ENCODE data around the gene PET100. TPM values are rescaled to one million over a fixed set of nuclear protein-coding genes. Genes with fewer than 3 reads are reported as not detected.

The PET100 gene
- total and polyA plus RNA-seq, 2 experiments from 2014 or later: 8.6 to 636 TPM

GRCh38 chr19:7670790-7671189 is 41.2 kb downstream of the PET100 start:
- Mint-ChIP-seq H3K27me3 (ENCODE audit: insufficient read depth, low read depth, poor library complexity) (peaks cover 37% of the 10 kb centered on the region), H3K4me1 (peaks cover 8% of the 10 kb centered on the region; the same call in 2 of the 3 replicates), H3K9me3 (peaks cover 9% of the 10 kb centered on the region), H3K27ac (no peak overlapping the region), H3K4me3 (peak overlapping the region; percentile 89), H3K36me3 (ENCODE audit: low read depth) (no peaks in the 10 kb centered on the region)
- peak; percentile 17; the same call in 2 of the 3 replicates for ATAC-seq
- H3K27me3 ChIP-seq (ENCODE audit: insufficient read depth): peaks cover 48% of the 10 kb centered on the region
- no peaks in the 10 kb centered on the region for H3F3A ChIP-seq (replicated peaks; ENCODE audit: low read depth)
- no peaks in the 10 kb centered on the region for H3K36me3 ChIP-seq (ENCODE audit: insufficient read depth)
- DNase-seq (ENCODE audit: low spot score): peak; percentile 45
- peak overlapping the region; percentile 100 for H2AFZ ChIP-seq
- no peaks in the 10 kb centered on the region for H3K9me2 ChIP-seq (ENCODE audit: insufficient read depth)
- H3K4me3 ChIP-seq: peak overlapping the region; percentile 79
- TF ChIP-seq CREB1 (CRISPR knock-in tag; IDR thresholded peaks at IDR 0.05; ENCODE audit: low read depth) (peak; percentile 79), CTCF (conservative IDR thresholded peaks at IDR 0.05; ENCODE audit: low read depth in 2 of 2) (no peak)
- no peaks in the 10 kb centered on the region for H3K79me2 ChIP-seq (replicated peaks; ENCODE audit: insufficient read depth)
- H3K4me2 ChIP-seq: peak overlapping the region; percentile 92
- H3K4me1 ChIP-seq (ENCODE audit: insufficient read depth): no peaks in the 10 kb centered on the region; the same call in 1 of the 2 replicates
- H3K27ac ChIP-seq (ENCODE audit: low read depth): no peak overlapping the region
- H4K20me1 ChIP-seq (replicated peaks; ENCODE audit: insufficient read depth): no peaks in the 10 kb centered on the region

- no peak for TF ChIP-seq CTCF (conservative IDR thresholded peaks at IDR 0.05; ENCODE audit: low read depth in 2 of 2)
- TF ChIP-seq CREB1 (CRISPR knock-in tag; IDR thresholded peaks at IDR 0.05; ENCODE audit: low read depth): no peak
- TF ChIP-seq EZH2 (IDR thresholded peaks at IDR 0.05; ENCODE audit: low read depth, unreplicated experiment): no peak
- no peak for TF ChIP-seq ETS1 (IDR thresholded peaks at IDR 0.05)
- no peak for TF ChIP-seq NANOG (IDR thresholded peaks at IDR 0.05; ENCODE audit: borderline replicate concordance)
- TF ChIP-seq JUNB (IDR thresholded peaks at IDR 0.05; ENCODE audit: unreplicated experiment): no peak
- no peak for TF ChIP-seq STAT1 (IDR thresholded peaks at IDR 0.05; ENCODE audit: unreplicated experiment)
- TF ChIP-seq EZH2phosphoT487 (IDR thresholded peaks at IDR 0.05; ENCODE audit: unreplicated experiment): no peak
- Mint-ChIP-seq H3K27ac (no peak overlapping the region), H3K4me1 (peaks cover 8% of the 10 kb centered on the region; the same call in 2 of the 3 replicates), H3K27me3 (ENCODE audit: insufficient read depth, low read depth, poor library complexity) (peaks cover 38% of the 10 kb centered on the region), H3K36me3 (ENCODE audit: low read depth) (no peaks in the 10 kb centered on the region), H3K9me3 (peaks cover 6% of the 10 kb centered on the region), H3K4me3 (no peak overlapping the region)
- no peak overlapping the region for H3K4me2 ChIP-seq
- H3K27me3 ChIP-seq (ENCODE audit: insufficient read depth): peaks cover 51% of the 10 kb centered on the region
- no peaks in the 10 kb centered on the region for H4K20me1 ChIP-seq (replicated peaks; ENCODE audit: insufficient read depth)
- H3K4me1 ChIP-seq (ENCODE audit: insufficient read depth): no peaks in the 10 kb centered on the region; the same call in 1 of the 2 replicates
- no peak overlapping the region for H3K27ac ChIP-seq (ENCODE audit: low read depth)
- H3K36me3 ChIP-seq (ENCODE audit: insufficient read depth): no peaks in the 10 kb centered on the region
- DNase-seq (ENCODE audit: low spot score) (no peak), ATAC-seq (no peak)
- H3K9me2 ChIP-seq (ENCODE audit: insufficient read depth): no peaks in the 10 kb centered on the region
- H3F3A ChIP-seq (replicated peaks; ENCODE audit: low read depth): no peaks in the 10 kb centered on the region
- H3K79me2 ChIP-seq (replicated peaks; ENCODE audit: insufficient read depth): no peaks in the 10 kb centered on the region
- no peak overlapping the region for H2AFZ ChIP-seq
- H3K4me3 ChIP-seq: no peak overlapping the region
Measured at GRCh38 chr19:7672522-7672921, 42.9 kb downstream of the PET100 start.
